RPMI8226 (cell line): ENCODE data around the gene PCDHA8.
"Not testable (repeated sequence)": the region's sequence is repeated elsewhere in the genome, so short reads cannot be mapped to it uniquely, and the experiment has no call there.

ENCODE experiments used
- DNase-seq: peaks from one replicate; pipeline ENCODE4 v3.0.0-alpha.2; 2015

PCDHA8 gene

GRCh38 chr5:140875085-140876065, 34.4 kb downstream of the PCDHA8 start, which contains the start of gene PCDHA12:
PCDHA12 (plus strand) TSS chr5:140875308; CDS start chr5:140875473, 165 bp downstream.
- DNase-seq = no peak

- DNase-seq = not testable (repeated sequence)
Measured at GRCh38 chr5:140876541-140877261, 35.7 kb downstream of the PCDHA8 start.

- no peak for DNase-seq
Measured at GRCh38 chr5:140877262-140877581, 36.2 kb downstream of the PCDHA8 start.

- no peak for DNase-seq
Measured at GRCh38 chr5:140881889-140882590, 41.1 kb downstream of the PCDHA8 start, which contains the start of gene PCDHA13. PCDHA13 (plus strand) TSS chr5:140882124; CDS start chr5:140882269, 145 bp downstream.

- no peak for DNase-seq
Measured at GRCh38 chr5:140882591-140882899, 41.6 kb downstream of the PCDHA8 start.

- no peak for DNase-seq
Measured at GRCh38 chr5:140883373-140883772, 42.4 kb downstream of the PCDHA8 start.

- DNase-seq = no peak
Measured at GRCh38 chr5:140883927-140884697, 43.1 kb downstream of the PCDHA8 start.
